Astrocyte of the cerebellum (primary cell): ENCODE results near the gene MRPS23.

Experiments
- DNase-seq: peaks from one replicate; pipeline ENCODE4 v3.0.0-alpha.2; 2011; ENCODE audit warnings: low read depth
- H3K4me3 ChIP-seq: 2 replicates; pipeline ENCODE4 v1.5.1; 2011; ENCODE audit warnings: mild to moderate bottlenecking, low read depth, low read length, moderate library complexity
- in situ Hi-C: cut with HindIII; loops from 2 replicates; pipeline ENCODE4 v1.10.0; 2017; ENCODE audit warnings: low sequenced_read_pairs
- TF ChIP-seq, protein P1 (sequence below): IDR thresholded peaks from 2 replicates; pipeline ENCODE4 v1.5.1; 2012; ENCODE audit warnings: low read length, low read depth, moderate library complexity, mild to moderate bottlenecking; ENCODE audit errors: missing control alignments

MRPS23 gene

DNA sequence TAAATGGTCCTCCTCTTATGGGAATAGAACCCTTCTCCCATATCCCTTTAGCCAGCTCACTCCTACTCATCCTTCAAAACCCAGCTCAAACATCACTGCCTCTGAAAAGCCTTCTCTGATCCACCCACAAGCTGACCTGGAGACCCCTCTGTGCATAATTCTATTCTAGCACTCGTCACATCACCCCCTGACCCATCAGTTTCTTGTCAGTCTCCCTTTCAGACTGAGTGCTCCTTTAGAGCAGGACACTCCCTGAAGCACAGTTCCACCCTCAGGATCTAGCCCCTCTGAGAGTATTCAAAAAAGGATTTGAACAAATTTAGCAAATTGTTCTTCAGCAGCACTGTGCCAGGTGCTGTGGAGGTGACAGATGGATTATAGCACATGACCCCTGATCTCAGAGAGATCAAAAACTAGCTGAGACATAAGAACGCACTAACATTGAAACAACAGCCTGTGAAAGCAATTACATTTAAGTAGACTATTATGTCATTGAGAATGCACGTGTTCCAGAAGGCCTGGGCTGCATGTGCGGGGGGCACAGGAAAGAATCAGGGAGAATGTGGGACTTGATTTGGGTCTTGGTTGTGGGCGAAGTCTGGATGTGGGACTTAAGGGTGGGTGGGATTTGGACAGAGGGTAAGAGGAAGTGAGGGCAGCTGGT, 43.5 kb downstream of the MRPS23 start:
- in situ Hi-C loops: no loop called here
- TF ChIP-seq, protein P1, sequence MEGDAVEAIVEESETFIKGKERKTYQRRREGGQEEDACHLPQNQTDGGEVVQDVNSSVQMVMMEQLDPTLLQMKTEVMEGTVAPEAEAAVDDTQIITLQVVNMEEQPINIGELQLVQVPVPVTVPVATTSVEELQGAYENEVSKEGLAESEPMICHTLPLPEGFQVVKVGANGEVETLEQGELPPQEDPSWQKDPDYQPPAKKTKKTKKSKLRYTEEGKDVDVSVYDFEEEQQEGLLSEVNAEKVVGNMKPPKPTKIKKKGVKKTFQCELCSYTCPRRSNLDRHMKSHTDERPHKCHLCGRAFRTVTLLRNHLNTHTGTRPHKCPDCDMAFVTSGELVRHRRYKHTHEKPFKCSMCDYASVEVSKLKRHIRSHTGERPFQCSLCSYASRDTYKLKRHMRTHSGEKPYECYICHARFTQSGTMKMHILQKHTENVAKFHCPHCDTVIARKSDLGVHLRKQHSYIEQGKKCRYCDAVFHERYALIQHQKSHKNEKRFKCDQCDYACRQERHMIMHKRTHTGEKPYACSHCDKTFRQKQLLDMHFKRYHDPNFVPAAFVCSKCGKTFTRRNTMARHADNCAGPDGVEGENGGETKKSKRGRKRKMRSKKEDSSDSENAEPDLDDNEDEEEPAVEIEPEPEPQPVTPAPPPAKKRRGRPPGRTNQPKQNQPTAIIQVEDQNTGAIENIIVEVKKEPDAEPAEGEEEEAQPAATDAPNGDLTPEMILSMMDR: no peak
- DNase-seq: no peak
- H3K4me3 ChIP-seq: no peak overlapping the region

DNA sequence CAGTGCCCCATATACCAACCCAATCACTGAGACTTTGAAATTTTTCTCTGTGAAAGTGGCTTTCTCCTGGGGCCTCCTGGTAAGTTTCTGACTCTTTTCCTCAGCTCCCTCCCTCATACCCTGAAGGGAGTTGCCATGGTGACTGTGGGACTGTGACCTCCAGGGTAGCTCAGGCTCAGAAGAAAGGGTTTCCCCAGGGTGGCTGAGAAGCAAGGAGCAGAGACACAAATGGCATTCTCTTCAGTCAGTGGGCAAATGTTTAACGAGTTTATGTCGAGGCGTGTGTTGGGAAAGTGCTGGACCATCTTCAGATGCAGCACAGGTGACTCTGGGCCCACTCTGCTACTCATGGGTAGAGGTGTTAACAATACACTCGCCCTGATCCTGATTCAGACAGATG, 46.8 kb downstream of the MRPS23 start:
- H3K4me3 ChIP-seq: no peak overlapping the region
- no peak for DNase-seq
- TF ChIP-seq, protein P1: no peak
- in situ Hi-C loops: no loop called here

GRCh38 chr17:57801044-57801711, 48.7 kb downstream of the MRPS23 start:
- H3K4me3 ChIP-seq: no peak overlapping the region
- in situ Hi-C loops: no loop called here
- TF ChIP-seq, protein P1: no peak
- no peak for DNase-seq

- TF ChIP-seq, protein P1: no peak
- in situ Hi-C loops: no loop called here
- H3K4me3 ChIP-seq: no peak overlapping the region
- no peak for DNase-seq
Measured at GRCh38 chr17:57794841-57795240, 55.0 kb downstream of the MRPS23 start.

DNA sequence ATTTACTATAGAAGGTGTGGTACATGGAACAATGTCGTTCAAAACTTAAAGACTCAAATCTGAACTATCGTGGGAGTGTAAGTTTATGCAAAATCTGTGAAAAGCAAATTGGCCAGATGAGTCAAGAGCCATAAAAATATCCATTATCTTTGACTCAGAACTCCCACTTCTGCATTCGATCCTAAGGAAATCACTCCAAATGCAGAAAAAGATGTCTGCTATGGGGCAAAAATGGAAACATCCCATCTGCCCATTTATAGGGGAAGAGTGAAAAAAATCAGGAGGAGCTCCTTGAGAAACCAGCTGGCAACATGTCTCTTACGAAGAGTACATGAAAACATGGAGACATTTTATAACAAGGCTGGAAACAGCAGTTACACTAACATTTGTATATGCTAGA, 61.1 kb downstream of the MRPS23 start:
- H3K4me3 ChIP-seq: no peak overlapping the region
- TF ChIP-seq, protein P1: no peak
- no peak for DNase-seq
- in situ Hi-C loops: no loop called here

DNA sequence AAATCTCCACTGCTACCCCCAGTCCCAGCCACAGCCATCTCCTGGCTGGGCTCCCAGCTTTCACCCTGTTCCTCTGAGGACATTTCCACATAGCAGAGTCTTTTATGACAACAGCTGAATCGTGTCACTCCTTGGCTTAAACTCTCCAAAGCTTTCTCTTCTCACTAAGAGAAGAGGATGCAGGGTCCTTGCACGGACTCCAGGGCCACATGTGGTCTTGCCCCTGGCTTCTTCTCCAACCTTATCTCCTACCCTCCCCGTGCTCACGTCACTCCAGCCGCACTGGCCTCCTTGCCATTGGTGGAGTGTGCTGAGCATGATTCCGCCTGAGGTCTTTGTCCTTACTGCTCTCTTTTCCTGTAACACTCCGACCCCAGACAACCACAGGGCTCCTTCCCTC, 64.8 kb downstream of the MRPS23 start:
- no peak overlapping the region for H3K4me3 ChIP-seq
- no peak for DNase-seq
- TF ChIP-seq, protein P1: no peak
- in situ Hi-C loops: no loop called here
